GM19239 (cell line): Measurements from ENCODE around the gene ALOX15B.
"Not testable (repeated sequence)": the region's sequence is repeated elsewhere in the genome, so short reads cannot be mapped to it uniquely, and the experiment has no call there.

Source experiments
- DNase-seq: peaks from one replicate; pipeline ENCODE4 v3.0.0; 2011; ENCODE audit warnings: low spot score; ENCODE audit not compliant: insufficient read length
- FAIRE-seq: peaks from 2 replicates; lab custom pipeline; 2011; peaks lifted over from hg19 to GRCh38; lab: Jason Lieb, UNC

ALOX15B gene

GRCh38 chr17:8013731-8014557, 24.9 kb upstream of the ALOX15B start:
- FAIRE-seq, result no peak

GRCh38 chr17:8014558-8014850, 24.4 kb upstream of the ALOX15B start:
- FAIRE-seq (no peak), DNase-seq (no peak)

More at GRCh38 chr17:8013731-8014557, 24.9 kb upstream of the ALOX15B start:
- DNase-seq, result no peak

GRCh38 chr17:8015236-8015956, 23.5 kb upstream of the ALOX15B start:
- DNase-seq (no peak), FAIRE-seq (no peak)

GRCh38 chr17:8015957-8016631, 22.8 kb upstream of the ALOX15B start:
- DNase-seq (no peak), FAIRE-seq (no peak)

- DNase-seq (no peak), FAIRE-seq (no peak)
Observed at GRCh38 chr17:8016632-8017424, 22.0 kb upstream of the ALOX15B start.

GRCh38 chr17:8018436-8018835, 20.4 kb upstream of the ALOX15B start:
- DNase-seq (no peak), FAIRE-seq (no peak)

GRCh38 chr17:8019166-8019565, 19.7 kb upstream of the ALOX15B start:
- DNase-seq (no peak), FAIRE-seq (no peak)

GRCh38 chr17:8019665-8020650, 18.9 kb upstream of the ALOX15B start:
- DNase-seq (no peak), FAIRE-seq (no peak)

GRCh38 chr17:8020776-8021564, 17.9 kb upstream of the ALOX15B start:
- FAIRE-seq (no peak), DNase-seq (no peak)

GRCh38 chr17:8021565-8022359, 17.1 kb upstream of the ALOX15B start:
- DNase-seq (no peak), FAIRE-seq (no peak)

- DNase-seq (no peak), FAIRE-seq (no peak)
Observed at GRCh38 chr17:8022360-8023003, 16.4 kb upstream of the ALOX15B start.

- not testable (repeated sequence) for DNase-seq, FAIRE-seq
Observed at GRCh38 chr17:8024161-8024560, 14.7 kb upstream of the ALOX15B start.

- DNase-seq, result no peak
- FAIRE-seq, result no peak
Observed at GRCh38 chr17:8025176-8025911, 13.5 kb upstream of the ALOX15B start.

- no peak for DNase-seq
Observed at GRCh38 chr17:8029121-8029520, 9.7 kb upstream of the ALOX15B start.

GRCh38 chr17:8031261-8031661, 7.6 kb upstream of the ALOX15B start:
- no peak for FAIRE-seq

More at GRCh38 chr17:8029121-8029520, 9.7 kb upstream of the ALOX15B start:
- FAIRE-seq, result no peak

GRCh38 chr17:8031950-8032349, 6.9 kb upstream of the ALOX15B start:
- FAIRE-seq (no peak), DNase-seq (no peak)

More at GRCh38 chr17:8031261-8031661, 7.6 kb upstream of the ALOX15B start:
- no peak for DNase-seq
